GM18870 (cell line): ENCODE results near the gene PKD1.
"Not testable (repeated sequence)": the region's sequence is repeated elsewhere in the genome, so short reads cannot be mapped to it uniquely, and the experiment has no call there.

Experiments
- ATAC-seq: cut with Tn5 transposase; IDR thresholded peaks from one replicate; pipeline ENCODE4 v1.9.1; 2021; ENCODE audit warnings: moderate library complexity; ENCODE audit not compliant: unreplicated experiment

The PKD1 gene

GRCh38 chr16:2126161-2126743 is 9.4 kb downstream of the PKD1 start:
- ATAC-seq, result not testable (repeated sequence)

- not testable (repeated sequence) for ATAC-seq
Measured at GRCh38 chr16:2125609-2126008, 10.1 kb downstream of the PKD1 start.

- ATAC-seq, result not testable (repeated sequence)
Measured at GRCh38 chr16:2124694-2125444, 10.8 kb downstream of the PKD1 start.

GRCh38 chr16:2124377-2124693 is 11.4 kb downstream of the PKD1 start:
- not testable (repeated sequence) for ATAC-seq

GRCh38 chr16:2123706-2124376 is 11.9 kb downstream of the PKD1 start:
- not testable (repeated sequence) for ATAC-seq

GRCh38 chr16:2122934-2123683 is 12.6 kb downstream of the PKD1 start:
- ATAC-seq, result not testable (repeated sequence)

GRCh38 chr16:2122429-2122828 is 13.3 kb downstream of the PKD1 start:
- no peak for ATAC-seq

GRCh38 chr16:2121853-2122252 is 13.8 kb downstream of the PKD1 start:
- no peak for ATAC-seq

GRCh38 chr16:2121325-2121724 is 14.4 kb downstream of the PKD1 start:
- not testable (repeated sequence) for ATAC-seq

GRCh38 chr16:2117960-2118722 is 17.6 kb downstream of the PKD1 start:
- ATAC-seq, result not testable (repeated sequence)

- ATAC-seq, result not testable (repeated sequence)
Measured at GRCh38 chr16:2117341-2117740, 18.4 kb downstream of the PKD1 start.

GRCh38 chr16:2116428-2116827 is 19.3 kb downstream of the PKD1 start:
- not testable (repeated sequence) for ATAC-seq

GRCh38 chr16:2115591-2115973 is 20.1 kb downstream of the PKD1 start:
- ATAC-seq, result no peak

- not testable (repeated sequence) for ATAC-seq
Measured at GRCh38 chr16:2114885-2115590, 20.7 kb downstream of the PKD1 start.

- ATAC-seq, result not testable (repeated sequence)
Measured at GRCh38 chr16:2114225-2114624, 21.5 kb downstream of the PKD1 start.

- not testable (repeated sequence) for ATAC-seq
Measured at GRCh38 chr16:2112539-2113106, 23.1 kb downstream of the PKD1 start.

GRCh38 chr16:2111412-2112335 is 24.0 kb downstream of the PKD1 start:
- ATAC-seq, result not testable (repeated sequence)

GRCh38 chr16:2111009-2111353 is 24.7 kb downstream of the PKD1 start:
- ATAC-seq, result not testable (repeated sequence)
